Stimulated activated CD4-positive, alpha-beta T cell treated with anti-CD3 and anti-CD28 coated beads, Interleukin-1b, Interleukin-23, amount 100 ng/mL, for 24 hours (primary cell): ENCODE data around the gene WRAP73.

Source experiments
- DNase-seq, 4 experiments: peaks; one replicate each; pipeline ENCODE4 v3.0.0-alpha.2; 2020; ENCODE audit warnings: low read depth in 4 of 4, low spot score in 1 of 4

Gene WRAP73

DNA sequence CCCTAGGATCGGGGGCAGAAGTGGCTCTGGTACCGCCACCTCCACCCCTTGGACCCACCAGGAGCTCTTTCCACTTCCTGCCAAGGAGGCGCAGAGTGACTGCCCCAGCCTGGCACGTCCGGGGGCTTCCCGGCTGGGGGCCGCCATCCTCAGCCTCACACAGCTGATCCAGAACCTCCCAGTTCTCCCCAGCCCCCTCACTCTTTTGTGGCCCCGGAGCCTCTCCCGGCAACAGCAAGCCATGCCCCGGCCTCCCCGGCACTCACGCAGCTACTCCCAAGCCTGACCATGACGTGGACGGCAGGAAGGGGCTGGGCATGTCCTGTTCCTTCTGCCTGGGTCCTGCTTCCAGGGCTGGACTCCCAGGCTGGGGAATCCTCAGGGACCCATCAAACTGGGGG is 19.5 kb upstream of the WRAP73 start:
- DNase-seq = no peak

DNA sequence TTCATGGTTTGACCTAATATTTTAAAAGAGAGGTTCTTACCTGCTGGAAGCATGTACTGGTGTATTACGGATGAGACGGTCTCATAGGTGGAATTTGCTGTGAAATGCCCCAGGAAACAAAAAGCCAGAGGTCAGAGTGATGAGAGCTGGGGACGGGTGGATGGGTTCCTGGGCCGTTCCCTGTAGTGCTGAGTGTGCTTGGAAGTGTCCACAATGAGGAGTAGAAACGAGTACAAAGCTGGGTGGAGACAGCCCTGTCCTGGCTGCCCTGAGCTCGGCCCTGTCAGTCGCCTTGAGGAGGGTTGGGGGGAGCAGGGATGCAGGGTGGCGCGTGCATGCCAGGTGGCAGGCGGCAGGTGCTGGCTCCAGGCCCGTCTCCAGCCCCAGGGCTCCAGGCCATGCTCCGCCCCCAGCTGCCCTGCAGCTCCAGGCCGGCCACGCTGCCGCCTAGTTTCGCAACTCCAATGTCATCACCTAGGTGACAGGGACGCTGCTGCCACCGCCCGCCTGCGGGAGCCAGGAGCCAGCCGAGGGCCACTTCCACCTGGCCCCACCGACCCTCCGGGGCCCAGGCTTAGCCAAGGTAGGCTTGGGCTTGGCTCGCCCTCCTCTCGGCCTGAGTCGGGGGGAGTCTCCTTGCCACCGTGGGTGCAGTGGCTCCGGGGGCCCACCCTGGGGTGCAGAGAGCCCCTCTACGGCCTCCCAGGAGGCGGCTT is 18.8 kb upstream of the WRAP73 start:
- no peak for DNase-seq

DNA sequence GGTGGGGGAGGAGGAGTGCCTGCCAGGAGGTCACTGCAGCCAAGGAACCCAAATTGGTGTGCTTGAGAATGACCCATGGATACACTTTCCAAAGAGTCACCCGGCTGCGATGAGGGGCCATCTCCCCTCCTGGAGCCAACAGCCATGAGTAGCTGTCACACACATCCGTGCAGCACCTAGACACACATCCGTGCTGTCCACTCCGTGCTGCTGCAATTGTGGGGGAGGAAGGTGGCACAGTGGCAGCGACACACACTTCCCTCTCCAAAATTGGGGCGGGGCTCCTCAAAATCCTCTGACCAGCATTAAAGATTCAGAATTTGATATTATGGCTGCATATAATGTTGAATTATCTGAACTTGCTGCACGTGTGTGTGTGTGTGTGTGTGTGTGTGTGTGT is 18.2 kb upstream of the WRAP73 start:
- DNase-seq = no peak

DNA sequence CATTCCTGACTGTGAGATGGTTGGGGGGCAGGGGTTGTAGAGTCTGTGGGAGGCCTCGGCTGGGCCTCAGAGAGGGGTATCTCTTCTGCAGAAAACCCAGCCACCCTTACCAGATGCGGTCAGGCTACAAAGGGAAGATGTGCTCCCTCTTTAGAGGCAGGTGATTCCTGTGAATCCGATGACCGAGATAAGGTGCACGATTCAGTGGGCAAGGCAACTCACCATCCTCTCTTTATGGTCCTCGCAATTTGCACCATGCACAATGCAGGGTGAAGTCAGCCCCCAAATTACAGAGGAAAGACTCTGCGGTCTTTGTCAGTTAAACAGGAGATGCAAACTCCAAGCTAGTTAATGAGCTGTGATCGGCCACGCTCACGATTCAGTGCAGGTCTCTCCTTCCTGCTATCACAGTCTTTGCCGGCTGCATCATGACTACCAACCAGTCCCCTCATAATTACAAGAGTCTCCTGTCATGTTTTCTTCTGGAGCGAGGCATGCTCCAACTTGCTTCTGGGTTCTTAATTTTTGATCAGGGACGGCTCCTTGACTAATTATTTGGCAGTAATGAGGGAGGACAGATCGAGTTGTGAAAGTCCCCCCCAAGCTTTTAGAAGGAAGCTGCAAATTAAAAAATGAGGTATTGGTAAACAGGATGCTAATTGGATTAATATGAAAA is 14.9 kb upstream of the WRAP73 start:
- no peak for DNase-seq

DNA sequence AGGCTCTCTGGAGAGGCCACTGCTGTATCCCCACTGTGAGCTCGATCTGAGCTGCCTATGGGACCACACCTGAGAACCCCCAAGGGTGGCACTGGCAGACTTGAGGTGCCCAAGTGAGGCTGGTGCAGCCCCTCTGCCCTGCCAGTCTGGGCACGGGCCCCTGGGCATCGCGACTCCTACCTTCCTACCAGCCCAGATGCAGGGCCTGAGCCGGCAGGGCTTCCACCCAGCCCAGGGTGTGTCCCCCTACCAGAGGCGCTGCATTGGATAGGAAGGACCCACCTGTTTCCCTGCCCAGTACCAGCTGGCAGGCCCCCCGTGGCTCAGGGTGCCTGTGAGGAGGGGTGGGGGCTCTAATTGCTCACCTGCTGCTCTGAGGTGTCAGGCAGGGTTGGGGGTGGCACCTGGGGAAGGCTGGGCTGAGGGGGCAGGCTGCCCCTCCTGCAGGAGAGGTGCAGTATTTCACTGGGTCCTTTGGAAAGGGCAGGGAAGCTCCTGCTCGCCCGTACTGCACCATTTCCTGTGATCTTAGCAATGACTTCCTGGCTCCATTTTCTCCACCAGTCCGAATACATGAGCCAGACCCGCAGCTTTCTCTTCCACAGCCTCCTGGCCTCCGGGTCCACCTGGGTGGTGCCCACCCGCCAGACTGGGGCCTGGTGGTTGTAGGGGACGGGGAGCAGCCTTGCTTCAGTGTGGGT is 14.2 kb upstream of the WRAP73 start:
- DNase-seq = no peak

DNA sequence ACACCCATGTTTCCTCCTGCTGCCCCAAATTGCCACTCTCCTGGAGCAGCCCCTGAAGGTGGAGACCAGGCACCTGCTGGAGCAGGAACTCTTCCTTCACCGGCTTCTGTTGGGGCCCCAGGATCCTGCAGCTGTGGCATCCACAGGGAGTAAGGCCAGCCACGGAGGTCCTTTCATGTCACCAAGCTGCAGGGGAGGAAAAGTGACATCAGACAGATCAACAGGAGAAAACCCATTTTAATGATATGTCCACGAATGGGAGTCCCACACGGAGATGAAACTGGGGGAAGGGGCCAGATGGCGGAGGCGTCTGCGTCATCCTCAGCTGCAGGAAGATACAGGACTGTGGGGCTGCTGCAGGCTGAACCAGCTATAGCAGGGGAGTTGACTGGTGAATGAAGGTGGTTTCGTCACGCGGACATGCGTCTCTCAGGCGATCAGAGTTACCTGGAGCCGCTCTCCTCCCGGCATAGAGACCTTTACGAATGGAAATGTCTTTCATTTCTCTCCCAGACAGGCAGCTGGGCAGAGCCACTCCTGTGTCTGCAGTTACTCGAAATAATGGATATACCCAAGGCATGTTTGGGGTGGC is 12.3 kb upstream of the WRAP73 start:
- no peak for DNase-seq

DNA sequence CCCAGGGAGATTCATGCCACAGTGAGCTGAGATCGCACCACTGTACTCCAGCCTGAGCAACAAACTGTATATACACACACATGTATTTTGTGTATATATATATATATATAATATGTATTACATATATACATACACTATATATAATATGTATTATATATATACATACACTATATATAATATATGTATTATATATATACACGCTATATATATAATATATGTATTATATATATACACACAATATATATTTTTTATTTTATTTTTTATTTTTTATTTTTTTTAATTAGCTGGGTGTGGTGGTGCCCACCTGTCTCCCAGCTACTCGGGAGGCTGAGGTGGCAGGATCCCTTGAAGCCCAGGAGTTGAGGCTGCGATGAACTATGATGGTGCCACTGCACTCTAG is 11.7 kb upstream of the WRAP73 start:
- DNase-seq = no peak

DNA sequence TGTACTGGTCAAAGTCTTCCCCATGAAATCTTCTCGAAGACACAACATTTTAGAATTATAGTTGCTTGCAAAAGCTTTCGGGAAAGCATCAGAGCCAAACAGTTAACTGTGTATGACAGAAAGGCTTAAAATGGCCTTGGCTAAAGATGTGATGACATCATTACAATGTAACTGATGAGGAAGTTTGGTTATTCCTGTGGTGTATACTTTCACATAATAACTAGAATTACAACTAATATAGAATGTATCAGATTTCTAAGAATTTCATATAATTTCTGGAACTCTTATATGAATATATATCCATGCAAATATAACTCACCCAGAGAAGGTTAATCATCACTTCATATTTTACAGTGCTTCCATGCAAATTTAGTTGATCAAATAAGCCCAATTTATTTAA is 10.8 kb upstream of the WRAP73 start:
- DNase-seq = no peak

DNA sequence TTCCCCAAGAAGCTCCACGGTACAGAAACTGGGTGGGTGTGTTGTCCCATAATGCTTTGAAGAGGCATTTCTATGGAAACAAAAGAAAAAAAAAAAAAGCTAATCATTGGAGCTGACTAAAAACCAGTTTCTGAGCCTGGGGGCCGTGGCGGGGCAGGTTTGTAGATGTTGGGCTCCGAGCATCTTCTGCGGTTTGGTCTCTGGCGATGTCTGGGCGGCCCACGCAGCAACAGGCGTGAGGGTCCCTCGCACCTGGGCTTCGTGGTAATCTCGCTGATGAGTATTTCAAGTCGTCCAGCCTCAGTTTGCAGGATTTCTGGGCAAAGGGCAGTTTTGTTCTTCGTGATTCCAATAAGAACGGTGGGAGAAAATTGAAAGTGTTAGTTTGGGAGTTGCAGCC is 9.2 kb upstream of the WRAP73 start:
- no peak for DNase-seq

DNA sequence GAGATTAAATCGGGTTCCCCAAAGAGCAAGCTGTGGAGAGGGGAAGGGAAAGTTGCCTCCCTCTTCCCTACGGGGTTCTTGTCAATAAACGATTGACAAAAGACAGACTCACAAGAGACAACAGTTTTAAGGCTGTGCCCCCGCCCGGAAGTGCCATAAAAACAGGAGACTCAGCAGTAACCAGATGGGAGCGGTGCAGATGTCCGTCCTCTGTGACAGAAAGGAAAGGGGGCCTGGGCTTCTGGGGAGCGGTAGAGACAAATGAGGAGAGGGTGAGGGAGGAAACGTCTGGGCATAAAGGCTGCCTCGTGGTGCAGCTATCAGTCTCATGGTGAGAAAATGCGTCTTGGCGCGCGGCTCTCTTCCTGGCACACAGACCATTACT is 8.3 kb upstream of the WRAP73 start:
- no peak for DNase-seq

DNA sequence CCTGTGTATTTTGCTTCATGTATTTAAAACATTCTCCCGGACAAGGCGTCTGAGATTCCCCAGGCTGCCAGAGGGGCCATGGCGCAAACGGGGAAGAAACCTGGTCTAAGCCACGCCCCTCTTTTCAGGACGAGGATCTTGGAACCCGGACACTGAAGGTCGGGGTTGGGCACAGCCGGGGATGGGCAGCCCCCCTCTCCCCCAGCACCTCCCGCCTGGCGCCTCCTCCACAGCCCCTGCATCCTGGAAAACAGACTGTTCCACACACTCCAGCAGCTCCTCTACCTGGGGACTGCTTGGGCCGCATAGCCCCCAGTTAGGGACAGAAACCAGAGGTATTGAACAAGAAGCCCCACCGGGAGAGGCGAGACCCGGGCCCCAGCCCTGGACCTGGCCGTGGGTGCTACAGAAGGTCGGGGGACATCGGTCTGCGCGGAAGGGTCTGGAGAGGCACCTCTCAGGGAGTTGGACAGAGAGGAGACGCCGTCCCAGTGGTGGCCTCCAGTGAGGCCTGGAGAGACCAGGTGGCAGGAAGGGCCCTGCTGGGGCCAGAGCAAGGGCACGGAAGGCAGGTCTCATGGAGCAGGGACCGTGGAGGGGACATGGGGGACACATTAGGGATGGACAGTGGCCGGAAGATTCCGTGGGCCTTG is 7.8 kb upstream of the WRAP73 start:
- DNase-seq = no peak

DNA sequence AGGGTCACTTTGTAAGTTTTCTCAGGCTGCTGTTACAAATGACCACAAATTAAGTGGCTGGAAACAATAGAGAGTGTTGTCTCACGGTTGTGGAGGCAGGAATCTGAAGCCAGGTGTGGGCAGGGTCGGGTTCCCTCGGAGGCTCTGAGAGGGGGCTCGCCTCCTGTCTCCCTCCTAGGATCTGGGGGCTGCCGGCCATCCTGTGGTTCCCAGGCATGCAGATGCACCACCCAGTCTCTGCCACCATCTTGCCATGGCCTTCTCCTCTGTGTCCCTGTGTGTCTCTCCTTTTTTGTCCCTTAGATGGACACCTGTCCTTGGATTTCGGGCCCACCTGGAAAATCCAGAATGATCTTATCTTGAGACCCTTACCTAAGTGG is 7.2 kb upstream of the WRAP73 start:
- DNase-seq = no peak

DNA sequence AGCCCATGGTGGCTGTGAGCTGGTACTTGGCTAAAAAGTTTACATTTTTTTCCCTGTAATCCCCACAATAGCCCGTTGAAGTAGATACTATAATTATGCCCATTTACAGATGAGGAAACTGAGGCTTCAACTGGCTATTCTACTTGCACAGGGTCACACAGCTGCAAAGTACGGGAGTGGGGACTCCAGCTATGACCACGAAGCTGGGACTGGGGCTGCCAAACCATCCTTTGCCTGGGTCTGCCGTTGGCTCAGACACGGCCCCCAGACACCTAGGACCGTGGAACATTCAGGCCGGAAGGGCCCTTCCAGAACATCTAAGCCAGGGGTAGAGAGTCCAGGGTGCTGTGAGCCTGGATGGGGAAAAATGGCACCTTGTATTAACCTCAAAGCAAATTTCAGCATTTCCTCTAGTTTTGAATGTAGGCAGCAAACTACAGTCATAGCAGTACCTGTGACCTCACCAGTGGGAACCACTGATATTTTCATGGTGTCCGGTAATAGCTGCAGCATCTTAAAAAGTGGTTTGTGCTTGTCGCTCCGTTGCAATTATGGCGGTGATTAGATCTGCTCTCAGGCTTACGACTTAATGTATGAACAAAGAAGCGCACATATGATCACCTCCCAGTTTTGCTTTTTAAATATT is 6.7 kb upstream of the WRAP73 start:
- DNase-seq = no peak

DNA sequence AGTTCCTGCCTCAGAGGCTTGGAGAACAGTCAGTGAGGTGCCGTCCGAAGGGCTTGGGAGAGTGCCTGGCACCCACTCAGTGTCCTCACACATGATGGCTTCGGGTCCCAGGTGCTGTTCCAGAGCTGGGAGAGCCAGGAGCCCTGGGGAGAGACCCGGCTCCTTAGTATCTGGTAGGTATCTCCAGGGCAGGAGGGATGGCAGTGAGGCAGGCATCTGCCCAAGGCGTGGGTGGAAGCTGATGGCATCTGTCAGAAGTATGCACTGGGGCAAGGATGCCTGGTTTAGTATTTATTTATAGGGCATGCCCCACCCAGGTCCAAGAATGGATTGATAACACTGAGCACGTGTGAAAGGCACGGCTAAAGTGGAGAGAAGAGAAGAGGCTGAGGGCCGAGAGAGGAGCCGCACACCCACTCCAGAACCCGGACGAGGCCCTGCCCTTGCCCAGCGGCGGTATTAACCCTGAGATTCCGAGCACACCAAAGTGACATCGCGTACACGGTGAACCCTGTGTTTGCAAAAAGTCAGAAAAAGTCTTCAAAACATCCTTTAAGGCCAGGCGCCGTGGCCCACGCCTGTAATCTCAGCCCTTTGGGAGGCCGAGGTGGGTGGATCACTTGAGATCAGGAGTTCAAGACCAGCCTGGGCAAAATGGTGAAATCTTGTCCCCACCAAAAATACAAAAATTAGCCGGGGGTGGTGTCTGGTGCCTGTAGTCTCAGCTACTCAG is 4.8 kb upstream of the WRAP73 start:
- DNase-seq = no peak

DNA sequence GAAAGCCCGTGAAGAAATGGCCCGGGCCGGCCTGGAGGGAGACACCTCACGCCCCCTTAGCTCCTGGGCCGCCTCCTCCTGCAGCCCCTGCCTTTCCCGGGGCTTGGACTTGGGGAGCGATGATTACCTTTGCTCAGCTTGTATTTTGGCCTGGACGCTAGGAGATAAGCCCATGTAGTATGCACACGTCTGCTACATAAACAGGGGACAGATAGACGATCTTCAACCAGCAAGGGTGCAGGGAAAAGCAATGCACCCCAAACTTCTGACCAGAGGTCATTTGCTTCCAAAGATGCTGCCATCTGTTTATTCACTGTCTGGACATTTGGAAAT is 3.3 kb upstream of the WRAP73 start:
- no peak for DNase-seq

DNA sequence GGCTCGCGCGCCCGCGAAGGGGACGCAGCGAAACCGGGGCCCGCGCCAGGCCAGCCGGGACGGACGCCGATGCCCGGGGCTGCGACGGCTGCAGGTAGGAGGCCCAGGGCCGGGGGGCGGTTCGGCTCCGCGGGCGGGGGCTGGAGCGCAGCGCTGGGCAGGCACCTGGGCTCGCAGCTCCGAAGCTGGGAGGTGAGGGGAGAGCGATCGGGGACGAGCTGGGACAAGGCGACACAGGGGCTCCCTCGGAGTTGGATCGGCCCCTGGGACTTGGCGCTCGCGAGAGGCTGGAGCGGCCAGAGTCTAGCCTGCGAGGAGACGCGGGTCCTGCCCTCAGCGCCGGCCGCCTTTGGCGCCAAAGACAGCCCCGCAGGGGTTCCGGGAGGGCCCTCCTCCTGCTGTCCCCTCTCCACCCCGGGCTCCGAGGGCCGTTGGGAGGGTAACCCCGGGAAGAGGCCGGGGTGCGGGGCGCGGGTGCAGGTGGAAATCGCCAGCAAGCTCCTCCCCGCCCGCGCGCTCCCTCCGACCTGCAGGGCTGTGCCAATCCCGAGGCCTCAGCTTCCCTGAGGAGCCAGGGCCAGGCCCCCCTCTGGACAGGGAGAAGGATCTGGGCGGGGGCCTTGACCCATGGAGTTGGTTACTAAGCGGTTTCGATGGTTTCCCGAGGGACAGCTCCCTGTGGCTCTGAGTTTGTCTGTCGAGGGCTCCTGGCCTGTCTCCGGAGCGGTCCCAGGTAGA is 2.8 kb upstream of the WRAP73 start:
- no peak for DNase-seq

DNA sequence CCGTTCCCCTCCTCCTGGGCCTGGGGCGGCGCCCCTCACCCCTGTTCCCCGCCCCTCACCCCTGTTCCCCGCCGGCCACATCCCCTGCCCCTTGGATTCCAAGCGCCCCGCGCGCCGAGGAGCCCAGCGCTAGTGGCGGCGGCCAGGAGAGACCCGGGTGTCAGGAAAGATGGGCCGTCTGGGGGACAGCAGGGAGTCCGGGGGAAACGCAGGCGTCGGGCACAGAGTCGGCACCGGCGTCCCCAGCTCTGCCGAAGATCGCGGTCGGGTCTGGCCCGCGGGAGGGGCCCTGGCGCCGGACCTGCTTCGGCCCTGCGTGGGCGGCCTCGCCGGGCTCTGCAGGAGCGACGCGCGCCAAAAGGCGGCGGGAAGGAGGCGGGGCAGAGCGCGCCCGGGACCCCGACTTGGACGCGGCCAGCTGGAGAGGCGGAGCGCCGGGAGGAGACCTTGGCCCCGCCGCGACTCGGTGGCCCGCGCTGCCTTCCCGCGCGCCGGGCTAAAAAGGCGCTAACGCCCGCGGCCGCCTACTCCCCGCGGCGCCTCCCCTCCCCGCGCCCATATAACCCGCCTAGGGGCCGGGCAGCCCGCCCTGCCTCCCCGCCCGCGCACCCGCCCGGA is 2.1 kb upstream of the WRAP73 start, which contains the start of gene TP73:
TSS of gene TP73 (plus strand) at position 587 of the 618 bp plus-strand sequence. CDS start 29,850 bp downstream, outside the sequence.
- no peak for DNase-seq

DNA sequence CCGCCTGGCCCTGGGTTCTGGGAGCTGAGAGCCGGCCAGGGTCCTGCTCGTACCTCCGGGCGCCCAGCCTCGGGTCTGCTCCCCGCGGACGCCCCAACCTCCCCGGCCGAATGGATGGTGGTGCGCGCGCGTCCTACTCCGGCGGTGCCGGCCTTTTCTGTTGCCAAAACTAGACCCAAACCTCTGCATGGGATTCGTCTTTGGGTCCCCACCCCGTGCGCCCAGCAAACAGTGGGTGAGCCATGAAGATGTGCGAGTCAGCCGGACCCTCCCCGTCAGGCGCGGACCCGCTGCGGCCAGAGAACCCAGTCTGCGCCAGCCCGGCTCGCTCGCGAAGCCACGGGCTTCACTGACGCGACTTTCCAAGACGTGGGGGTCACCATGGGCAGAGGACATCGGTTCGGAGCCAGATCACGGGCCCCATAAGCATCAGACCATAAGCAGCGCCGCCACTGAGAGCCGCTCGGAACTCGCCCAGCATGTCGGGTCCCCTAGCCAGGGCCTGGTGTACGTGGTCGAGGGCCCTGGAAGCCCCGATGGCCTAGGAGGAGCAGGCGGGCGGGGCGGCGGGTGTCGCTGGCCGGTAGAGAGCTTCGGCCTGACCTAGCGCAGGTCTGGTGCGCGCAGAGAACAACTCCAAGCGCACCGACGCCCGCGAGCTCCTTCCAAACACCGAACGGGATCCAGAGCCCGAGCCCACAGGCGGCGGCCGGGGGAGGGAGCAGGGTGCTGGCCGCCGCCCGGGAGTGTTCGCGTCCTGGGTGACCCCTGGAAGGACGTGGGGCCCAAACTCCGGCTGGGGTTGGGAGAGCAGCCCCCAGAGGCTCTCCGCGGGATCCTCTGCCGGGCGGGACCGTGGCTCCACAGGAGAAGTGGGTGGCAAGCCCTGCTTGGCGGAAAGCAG is 1.4 kb upstream of the WRAP73 start:
- no peak for DNase-seq
